ENCODE measurements around the gene CHPF2.

The CHPF2 gene

DNA sequence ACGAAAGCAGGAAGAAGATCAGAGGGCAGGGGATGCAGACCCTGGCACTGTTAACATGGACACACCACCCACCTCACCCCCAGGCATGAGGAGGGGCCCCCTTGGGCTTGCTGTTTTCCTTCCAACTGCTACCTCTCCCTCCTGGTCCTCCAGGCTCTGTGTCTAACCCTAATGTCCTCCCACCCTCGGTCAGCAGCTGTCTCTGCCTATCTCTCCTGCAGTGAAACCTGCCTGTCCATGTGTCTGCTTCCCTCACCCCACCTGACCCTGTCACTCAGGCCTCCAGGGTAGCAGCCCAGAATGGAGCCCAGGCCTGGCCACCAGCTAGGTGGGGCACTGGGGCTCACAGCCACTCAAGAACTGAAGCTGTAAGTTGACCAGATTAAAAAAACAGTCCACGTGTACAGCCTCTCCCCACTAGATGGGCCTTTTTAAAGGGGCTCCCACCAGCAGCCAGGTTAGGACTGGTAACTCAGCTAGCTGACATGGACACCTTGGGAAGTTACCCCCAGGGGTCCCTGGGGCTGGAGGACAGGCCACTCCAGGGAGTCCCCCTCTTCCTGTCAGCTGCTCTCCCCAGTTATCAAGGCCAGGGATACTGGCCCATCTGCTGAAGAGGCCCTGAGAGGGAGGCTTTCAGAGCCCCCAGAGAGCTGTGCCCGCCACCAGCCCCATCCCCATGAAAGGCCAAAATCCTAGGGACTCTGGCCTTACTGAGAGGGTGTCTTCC is 14.7 kb downstream of the CHPF2 start:
- no peak for DNase-seq (ENCODE audit: low read depth)

DNA sequence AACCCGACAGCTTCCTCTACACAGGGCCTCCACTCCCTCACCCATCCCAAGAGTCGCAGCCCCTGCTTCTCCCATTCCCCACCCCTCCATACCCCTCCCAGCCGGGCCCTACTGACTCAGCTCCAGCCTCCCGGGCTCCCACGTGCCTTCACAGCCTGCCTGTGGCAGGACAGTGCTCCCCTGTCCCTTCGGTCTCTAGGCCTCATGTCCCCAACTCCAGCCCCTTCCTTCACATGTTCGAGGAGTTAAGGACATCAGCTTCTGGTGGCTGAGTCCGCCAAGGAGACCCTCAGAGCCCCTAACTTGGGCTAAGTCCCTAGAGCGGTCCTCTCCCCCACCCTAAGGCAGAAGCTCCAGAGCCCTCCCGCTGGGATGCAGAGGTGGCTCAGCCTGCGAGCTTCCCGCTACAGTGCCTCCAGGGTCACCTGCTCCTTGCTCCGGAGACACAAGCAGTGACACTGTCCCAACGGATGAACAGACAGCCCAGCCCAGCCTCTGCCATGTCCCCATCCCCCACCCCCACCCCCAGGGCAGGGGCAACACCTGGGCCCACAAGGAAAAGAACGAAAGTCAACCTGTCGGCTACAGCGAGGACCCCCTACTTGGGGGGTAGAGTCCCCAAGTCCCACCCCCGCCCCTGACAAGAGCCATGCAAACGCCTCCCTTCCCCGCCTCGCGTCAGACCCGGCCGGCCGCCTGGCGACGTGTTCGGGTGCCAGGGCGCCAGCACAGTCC is 15.5 kb downstream of the CHPF2 start:
- DNase-seq (ENCODE audit: low read depth) = no peak

DNA sequence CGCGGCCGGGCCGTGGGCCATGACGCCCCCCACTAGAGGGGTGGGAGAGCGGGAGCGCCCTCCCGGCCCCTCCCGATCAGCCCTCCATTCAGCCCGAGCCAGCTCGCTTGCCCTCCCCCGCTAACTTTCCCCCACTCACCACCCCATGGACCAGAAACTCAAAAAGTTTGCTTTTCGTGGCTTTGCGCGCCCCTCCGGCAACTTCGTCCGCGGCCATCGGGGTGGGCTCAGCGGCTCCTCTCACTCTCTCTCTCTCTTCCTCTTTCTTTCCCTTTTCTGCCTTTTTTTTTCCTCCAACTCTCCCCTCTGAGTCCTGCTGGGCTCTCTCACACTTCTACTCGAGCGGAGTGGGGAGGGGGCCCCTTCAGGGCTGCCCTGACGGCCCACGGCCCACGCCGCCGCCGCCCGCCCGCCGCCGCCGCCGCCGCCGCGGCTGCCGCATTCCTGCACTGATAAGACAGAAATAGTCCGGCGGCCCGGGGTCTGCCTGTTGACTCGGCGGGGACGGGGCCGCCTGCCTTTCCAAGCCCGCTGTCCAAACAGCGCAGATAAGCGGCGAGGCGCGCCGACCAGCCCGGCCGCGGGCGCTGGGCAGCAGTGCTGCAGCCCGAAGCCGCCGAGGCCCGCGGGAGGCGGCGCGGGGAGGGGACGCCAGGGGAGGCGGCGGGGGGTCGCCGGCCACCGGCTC is 16.2 kb downstream of the CHPF2 start, which contains the start of gene SMARCD3:
Gene SMARCD3, minus strand, starts transcription at position 349 of the 688 bp plus-strand sequence. Its CDS starts 132 bp downstream, at position 217.
- DNase-seq (ENCODE audit: low read depth) = no peak

DNA sequence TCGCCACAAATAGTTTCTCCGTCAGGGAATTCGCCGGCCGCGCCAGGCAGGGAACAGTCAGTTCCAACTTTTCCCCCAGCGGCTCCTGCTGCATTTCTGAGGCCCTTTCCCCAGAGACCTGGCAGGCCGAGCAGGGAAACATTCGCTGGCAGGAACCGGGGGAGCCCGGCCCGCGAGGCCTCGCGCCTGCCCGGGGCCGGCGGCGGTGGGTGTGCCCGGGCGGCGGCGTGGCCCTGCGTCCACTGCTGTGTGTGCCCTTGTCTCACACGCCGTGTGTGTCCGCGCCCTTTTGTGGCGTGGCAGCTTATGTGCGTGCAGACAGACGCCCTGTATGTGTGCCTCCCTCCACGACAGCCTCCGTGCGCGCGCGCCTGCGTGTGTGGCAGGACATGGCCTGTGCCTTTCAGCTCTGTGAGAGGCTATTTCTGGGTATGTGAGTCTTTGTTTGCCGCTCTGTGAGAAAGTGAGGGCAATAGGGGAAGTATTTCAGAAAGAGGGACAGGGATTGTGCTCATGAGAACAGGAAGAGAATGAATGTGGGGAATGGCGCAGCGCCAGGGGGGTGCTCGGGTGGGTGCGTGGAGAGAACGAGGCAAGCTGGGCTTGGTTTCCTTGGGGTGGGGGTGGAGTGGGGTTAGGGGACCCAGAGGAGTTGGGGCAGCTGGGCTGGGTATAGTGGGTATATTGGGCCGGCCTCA is 16.9 kb downstream of the CHPF2 start:
- no peak for DNase-seq (ENCODE audit: low read depth)

DNA sequence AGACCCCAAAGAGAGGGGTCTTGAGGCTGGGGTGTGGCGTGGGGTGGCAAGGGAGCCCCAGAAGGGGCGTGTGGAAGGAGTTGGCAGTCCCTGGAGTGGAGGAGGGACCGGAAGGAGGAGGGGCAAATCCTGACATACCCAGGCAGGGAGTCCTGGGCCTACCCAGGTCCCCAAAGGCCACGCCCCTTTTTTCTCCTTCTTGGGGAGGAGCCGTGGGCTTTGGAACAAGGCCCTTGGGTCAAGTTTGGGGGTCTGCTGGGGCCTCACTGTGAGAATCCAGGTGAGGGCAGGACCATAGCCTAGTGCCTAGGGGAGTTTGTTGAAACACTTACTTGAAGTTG is 17.4 kb downstream of the CHPF2 start:
- DNase-seq (ENCODE audit: low read depth) = no peak

DNA sequence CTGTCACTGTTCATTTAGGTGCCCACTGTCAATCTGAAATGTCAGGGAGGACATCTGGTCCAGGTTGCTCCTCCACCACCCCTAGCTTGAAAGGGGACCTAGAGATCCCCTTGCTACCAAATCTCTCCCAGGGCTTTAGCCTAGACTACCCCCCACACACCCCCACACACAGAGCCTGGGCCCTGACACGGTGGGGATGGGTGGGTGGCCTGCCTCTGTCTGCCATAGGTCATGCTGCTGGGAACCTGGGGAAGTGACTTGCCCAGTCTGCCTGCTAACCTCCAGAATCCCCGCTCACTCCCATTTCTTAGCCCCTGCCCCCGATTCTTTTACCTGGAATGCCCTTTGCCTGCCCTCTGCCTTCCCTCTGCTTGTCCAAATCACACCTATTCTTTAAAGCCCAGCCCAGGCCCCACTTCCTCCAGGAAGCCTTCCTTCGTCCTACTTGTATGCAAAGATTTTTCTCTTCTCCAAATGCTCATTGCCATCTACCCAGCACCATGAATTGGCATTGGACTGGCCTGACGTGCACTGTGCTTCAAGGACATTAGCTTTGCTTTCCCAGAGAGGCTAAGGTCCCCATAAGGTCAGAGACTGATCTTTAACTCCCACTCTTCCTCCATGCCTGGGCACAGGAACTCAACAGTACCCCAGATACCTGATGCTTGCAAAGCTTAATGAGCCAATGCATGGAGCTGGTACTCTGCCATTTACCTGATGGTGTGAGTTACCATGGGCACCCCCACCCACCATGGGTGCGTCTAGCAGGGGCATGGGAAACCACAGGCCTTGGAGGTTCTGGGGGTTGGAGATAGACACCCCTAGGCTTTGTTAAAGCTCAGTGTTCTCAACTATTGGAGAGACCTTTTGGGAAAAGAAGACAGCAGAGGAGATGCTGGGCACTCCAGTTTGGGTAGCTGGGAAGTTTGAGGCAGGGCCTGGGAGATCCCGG is 18.2 kb downstream of the CHPF2 start:
- DNase-seq (ENCODE audit: low read depth) = no peak

DNA sequence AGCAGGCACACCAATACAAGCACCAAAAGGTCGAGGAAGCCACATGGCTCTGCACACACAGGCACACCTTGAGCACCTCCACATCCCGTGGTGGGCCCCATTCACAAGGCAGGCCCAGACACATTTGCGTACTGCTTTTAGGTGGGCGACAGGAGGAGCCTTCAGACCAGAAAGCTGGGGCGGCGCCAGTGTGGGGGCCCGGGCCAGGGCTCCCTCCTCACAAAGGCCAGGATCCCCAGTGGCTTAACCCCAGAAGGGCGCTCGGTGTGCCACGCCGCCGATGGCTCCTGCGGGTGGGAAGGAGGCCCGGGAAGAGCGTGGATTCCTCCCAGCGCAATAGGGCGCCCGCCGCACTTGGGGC is 19.0 kb downstream of the CHPF2 start:
- DNase-seq (ENCODE audit: low read depth) = no peak

DNA sequence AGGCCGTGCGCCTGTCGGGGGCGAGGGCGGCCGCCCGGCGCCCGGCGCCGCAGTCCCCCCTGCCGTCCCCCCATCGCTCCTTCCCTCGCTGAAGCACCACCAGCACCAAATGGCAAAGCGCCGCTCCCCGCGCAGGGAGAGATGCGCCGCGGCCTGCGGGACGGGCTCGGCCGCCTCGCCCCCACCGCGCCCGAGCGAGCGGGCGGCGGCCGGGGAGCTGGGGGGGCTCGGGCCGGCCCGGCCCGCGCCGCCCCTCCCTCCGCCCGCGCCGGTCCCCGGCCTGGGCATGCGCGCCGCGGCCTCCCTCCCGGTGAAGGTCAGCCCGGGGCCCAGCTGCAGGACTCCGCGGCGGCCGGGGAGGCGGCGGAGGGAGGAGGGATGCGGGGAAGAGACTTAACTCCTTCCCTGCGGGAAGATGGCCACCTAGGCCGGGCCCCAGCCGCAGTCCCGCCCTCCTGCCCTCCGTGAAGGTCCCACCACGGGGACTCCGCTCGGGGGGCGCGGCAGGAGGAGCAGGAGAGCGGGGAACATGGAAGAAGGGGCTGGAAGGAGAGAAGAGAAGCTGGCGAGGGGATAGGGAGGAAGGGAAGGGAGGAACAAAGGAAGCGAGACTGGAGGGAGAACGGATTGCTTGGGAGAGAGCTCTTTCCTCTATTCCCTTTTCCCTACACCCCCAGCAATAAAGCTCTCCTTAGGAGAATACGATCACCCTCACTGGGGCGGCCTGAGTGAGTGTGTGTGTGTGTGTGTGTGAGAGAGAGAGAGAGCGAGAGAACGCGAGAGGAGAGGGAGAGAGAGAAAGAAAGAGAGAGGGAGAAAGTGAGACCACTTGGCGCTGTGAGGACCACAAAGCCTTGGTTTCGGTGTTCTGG is 19.6 kb downstream of the CHPF2 start:
- no peak for DNase-seq (ENCODE audit: low read depth)

DNA sequence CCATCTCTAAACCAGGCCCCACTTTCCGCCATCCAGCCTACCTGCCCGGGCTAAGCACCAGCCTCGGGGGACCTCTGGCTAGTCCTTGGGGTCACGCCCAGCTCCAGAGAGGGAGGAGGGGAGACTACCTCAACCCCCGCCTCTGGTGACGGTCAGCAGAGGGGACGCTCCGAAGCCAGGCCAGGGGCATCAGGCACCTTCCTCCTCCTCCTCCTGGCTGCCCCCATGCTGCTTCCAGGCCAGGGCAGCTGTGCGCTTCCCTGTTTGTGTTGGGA is 20.2 kb downstream of the CHPF2 start:
- DNase-seq (ENCODE audit: low read depth) = no peak

DNA sequence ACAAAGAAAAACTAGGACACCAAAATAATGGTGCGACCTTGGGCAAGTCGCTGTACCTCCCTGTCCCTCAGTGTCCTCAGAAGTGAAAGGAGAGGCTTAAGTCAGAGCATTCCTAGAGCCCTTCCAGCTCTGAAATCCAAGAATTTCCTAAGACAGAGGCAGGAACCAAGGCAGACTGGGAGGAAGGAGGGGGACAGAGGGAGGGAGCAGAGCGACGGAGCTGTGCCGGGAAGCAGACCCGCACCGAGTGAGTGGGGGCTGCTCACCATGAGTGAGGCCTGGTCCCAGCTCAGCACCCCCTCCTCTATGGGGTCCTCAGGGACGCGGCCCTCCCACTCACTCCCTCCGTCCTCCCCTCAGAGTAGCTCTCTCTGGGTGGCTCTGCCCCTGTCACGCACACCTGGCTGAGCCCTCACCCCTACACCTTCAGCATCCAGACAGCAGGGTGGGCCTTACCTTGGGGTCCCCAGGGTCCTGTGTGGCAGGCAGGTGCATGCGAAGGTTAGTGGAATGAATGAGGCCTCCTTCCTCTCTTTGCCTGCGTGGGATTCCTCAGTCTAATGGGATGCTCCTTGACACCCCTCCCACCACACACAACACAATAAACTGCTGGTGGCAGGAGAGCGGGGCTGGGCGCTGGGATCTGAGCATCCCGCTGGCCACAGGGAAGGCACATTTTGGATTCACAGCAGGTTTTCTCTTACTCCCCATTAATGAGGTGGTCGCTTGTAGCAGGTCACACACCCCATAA is 20.9 kb downstream of the CHPF2 start:
- DNase-seq (ENCODE audit: low read depth) = no peak

DNA sequence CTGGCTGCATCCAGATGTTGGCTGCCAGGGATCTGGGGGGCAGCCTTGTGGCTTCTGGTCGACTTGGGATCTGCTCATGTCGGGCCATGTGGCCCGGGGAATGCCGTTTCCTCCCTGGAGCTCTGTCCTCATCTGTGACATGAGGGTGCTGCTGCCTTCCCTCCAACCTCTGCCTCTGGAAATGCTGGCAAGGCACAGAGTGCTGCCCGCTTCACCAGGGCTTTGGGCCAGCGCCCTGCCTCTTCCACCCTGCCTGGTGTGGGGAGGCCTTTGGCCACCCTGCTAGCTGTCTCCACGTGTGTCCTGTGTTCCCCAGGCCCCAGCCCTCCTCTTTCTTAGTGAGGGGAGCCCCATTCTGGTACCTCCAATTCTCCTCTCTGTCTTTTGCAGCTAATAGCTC is 22.0 kb downstream of the CHPF2 start:
- DNase-seq (ENCODE audit: low read depth) = no peak

DNA sequence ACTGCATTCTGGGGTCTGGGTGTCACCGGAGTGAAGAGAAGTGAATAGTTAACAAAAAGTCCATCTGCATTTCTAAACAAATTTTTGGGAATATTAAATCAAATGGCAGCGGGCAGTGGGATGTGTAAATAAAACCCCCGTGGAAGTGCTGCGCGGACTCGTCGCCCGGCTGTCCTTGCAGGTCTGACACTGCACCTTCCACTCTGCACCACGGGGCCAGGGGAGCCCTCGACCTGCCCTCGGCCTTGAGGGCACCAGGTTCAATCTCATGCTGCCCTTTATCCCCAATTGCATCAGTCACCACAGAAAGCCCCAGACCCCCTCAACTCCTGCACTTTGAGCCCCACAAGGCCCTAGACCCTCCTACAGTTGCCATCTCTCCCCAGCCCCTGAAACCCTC is 22.6 kb downstream of the CHPF2 start:
- DNase-seq (ENCODE audit: low read depth) = no peak

DNA sequence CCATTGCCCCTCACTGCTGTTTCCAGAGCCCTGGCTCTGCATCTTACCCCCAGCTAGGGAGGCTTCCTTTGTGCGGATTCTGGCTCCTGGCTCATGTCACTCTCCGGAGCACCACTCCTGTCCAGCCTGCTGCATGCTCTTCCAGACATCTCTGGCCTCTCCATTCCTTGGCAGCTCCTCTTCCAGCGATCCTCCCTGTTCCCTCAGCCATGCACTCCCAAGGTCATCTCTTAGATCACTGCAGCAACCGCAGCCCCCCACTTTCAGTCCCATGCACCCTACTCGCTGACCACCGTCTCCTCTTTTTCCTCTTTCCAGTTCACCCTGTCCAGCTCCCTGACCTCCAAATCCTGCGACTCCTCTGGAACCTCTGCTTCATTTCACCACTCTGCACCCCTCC is 23.1 kb downstream of the CHPF2 start:
- no peak for DNase-seq (ENCODE audit: low read depth)

DNA sequence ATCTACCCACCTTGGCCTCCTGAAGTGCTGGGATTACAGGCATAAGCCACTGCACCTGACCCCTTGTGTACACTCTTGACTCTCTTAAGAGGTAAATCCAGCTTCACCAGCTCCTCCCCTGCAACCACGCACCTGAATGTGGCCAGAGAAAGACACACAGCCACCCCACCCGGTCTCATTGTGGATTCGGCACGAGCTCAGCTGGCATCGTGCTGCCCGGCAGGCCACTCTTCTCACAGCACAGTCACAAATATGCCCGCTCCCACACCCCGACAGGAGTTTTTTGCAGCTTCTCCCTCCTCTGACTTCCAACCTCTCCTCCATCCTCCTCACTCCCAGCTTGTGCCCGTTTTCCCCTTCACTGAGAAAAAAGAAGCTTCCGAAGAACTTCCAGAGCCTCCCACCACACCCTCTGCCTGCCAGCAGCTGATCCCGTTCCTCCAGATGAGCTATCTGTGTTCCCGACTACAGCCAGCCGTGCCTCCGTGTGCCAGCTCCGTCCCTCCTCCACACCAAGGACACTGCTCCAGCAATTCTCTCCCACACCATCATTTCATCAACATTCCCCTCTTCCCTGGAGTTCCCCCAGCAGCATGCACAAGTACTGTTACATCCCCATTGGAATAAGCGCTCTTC is 24.2 kb downstream of the CHPF2 start:
- no peak for DNase-seq (ENCODE audit: low read depth)

DNA sequence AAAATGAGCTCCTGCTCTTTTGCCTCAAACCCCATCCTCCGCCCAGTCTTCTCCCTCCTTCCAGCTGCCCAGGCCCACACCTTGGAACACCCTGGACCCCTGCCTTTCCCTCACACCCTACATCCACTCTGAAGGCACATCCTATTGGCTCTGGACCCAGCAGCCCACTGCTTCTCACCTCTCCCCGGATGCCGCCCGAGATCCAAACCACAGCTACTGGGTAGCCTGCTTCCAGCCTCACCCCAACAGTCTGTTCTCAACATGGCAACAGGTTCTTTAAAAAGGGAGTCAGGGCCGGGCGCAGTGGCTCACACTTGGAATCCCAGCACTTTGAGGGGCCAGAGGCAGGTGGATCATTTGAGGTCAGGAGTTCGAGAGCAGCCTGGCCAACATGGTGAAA is 25.7 kb downstream of the CHPF2 start:
- no peak for DNase-seq (ENCODE audit: low read depth)

DNA sequence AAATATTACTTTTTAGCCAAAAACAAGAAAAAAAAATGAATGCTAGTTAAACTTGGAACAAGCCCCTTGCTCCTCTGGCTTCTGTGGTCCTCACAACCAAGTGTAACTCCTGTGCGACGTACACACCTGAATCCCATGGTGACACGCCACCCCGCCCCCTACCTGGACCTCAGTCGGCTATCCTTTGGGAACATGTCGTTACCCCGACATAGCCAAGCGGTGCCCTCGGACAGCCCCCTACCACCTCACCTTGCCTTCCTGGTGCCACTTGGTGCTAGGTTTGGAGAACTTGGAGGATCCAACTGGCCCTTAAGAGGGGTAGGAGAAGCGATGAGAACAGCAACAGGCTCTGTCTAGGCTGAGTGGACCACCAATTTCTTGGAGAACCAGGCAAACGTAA is 28.2 kb downstream of the CHPF2 start:
- DNase-seq (ENCODE audit: low read depth) = no peak

DNA sequence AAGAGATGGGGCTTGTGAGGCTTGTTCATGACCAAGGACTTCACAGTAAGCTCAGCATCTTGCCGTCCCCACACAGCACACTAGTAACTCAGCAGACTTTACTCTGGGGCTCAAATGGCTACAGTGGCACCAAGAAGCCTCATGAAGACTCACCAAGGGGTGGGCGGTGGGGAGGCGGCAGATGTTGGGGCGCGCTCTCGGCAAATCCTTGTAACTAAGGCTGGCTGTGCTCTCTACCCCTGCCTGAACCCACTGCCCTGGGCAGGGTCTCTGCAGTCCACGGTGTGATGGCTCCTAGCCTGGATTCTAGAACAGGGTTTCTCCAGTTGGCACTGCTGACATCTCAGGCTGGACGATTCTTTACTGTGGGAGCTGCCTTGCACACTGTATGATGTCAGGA is 28.6 kb downstream of the CHPF2 start:
- no peak for DNase-seq (ENCODE audit: low read depth)

DNA sequence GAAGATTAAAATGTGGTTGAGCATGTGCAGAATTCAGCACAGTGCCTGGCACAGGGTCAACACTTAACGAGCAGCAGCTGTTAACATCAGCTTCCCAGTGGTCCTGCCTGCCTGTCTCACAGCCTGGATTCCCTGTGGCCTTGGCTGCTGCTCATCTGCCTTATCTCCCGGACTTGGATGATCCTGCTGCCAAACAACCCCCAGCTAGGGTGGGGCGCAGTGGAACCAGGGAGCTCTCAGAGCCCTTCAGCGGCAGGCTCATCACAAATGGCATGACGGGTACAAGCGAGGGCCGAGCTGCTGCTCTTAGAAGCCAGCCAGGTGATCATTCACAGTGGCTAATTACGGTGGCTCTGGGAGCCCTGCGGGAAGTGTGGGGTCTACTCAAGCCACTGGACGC is 29.2 kb downstream of the CHPF2 start:
- DNase-seq (ENCODE audit: low read depth) = no peak

DNA sequence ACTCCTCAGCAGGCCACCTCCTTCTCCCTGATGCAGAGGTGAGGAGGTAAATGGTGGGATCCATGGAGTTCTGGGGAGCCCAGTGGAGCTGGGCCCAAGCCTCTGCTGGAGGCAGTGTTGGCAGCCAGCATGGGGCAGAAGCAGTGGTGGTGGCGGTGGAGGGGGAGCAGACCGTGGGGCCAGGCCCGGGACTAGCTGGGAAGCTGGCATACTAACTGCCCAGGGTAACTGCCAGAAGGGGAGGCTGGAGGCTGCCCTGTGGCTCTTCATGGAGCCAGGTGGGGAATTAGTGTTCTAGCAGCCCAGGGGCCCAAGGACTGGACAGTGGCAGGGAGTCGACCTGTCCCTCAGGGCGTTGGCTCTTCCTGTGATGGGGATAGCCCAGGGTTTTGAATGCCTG is 32.3 kb downstream of the CHPF2 start:
- no peak for DNase-seq (ENCODE audit: low read depth)

All from activated T-helper 9 cell treated with anti-CD3 and anti-CD28 coated beads, Interleukin-2, amount 50 U/mL, for 16 hours (primary cell).